Measurements from ENCODE around the gene MAPT.

DNA sequence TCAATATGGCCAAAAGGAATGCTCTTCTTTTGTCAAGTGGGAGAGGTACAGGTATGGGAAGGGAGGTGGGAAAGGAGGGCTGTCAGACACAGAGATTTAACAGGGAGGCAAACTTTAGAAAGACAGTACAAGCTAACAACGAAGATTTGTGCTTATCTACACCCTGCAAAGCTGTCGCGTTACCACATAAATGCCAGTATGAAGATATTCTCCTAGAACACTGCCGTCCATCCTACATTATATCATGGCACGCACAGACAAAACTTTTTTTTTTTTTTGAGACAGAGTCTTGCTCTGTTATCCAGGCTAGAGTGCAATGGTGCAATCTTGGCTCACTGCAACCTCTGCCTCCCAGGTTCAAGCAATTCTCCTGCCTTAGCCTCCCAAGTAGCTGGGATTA is 155.3 kb downstream of the MAPT start:
- TF ChIP-seq, protein P1, sequence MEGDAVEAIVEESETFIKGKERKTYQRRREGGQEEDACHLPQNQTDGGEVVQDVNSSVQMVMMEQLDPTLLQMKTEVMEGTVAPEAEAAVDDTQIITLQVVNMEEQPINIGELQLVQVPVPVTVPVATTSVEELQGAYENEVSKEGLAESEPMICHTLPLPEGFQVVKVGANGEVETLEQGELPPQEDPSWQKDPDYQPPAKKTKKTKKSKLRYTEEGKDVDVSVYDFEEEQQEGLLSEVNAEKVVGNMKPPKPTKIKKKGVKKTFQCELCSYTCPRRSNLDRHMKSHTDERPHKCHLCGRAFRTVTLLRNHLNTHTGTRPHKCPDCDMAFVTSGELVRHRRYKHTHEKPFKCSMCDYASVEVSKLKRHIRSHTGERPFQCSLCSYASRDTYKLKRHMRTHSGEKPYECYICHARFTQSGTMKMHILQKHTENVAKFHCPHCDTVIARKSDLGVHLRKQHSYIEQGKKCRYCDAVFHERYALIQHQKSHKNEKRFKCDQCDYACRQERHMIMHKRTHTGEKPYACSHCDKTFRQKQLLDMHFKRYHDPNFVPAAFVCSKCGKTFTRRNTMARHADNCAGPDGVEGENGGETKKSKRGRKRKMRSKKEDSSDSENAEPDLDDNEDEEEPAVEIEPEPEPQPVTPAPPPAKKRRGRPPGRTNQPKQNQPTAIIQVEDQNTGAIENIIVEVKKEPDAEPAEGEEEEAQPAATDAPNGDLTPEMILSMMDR (IDR thresholded peaks at IDR 0.05; ENCODE audit: borderline replicate concordance, extremely low read depth, low read length, poor library complexity, severe bottlenecking): no peak
- no peak for TF ChIP-seq EZH2 (IDR thresholded peaks at IDR 0.05; ENCODE audit: borderline replicate concordance, low read depth, low read length, severe bottlenecking)
